GM12878 (cell line): Measurements from ENCODE around the gene SH2D3A. TPM values are rescaled to one million over a fixed set of nuclear protein-coding genes. Genes with fewer than 3 reads are reported as not detected.

Experiments used
- ATAC-seq: fragments of 200-7000 bp; cut with Tn5 transposase; 3 replicates; pipeline ENCODE4 v1.9.1; 2020; ENCODE audit warnings: mild to moderate bottlenecking, moderate library complexity
- BruUV-seq: library from RNA; stranded (reverse); fragments of 400-500 nt; replicated peaks from 2 replicates; lab custom pipeline; 2021; lab: Mats Ljungman, UMichigan
- CTCF ChIA-PET: fragments of 300-600 bp; sonication (Branson Sonifier 250); formaldehyde crosslinking; extraction: SDS; loops from one replicate; lab custom pipeline; 2021; ENCODE audit warnings: inconsistent platforms; lab: Yijun Ruan, JAX
- POLR2A ChIA-PET: fragments of 350-600 bp; formaldehyde crosslinking; extraction: SDS; loops from one replicate; lab custom pipeline; 2021; ENCODE audit warnings: inconsistent platforms; lab: Charles Lee
- RAD21 ChIA-PET: fragments of 300-600 bp; sonication (Branson Sonifier 250); formaldehyde crosslinking; loops from one replicate; lab custom pipeline; 2023; ENCODE audit warnings: antibody characterized with exemption; ENCODE audit not compliant: unreplicated experiment; lab: Charles Lee
- SMC1A ChIA-PET: fragments of 300-600 bp; sonication (Branson Sonifier 250); formaldehyde crosslinking; loops from one replicate; lab custom pipeline; 2023; ENCODE audit not compliant: unreplicated experiment, uncharacterized antibody; lab: Charles Lee
- DNase-seq: peaks from one replicate; pipeline ENCODE4 v3.0.0-alpha.2; 2011; ENCODE audit warnings: low read depth, low spot score
- FAIRE-seq: peaks from 3 replicates; lab custom pipeline; 2011; peaks lifted over from hg19 to GRCh38; lab: Jason Lieb, UNC
- H2AFZ ChIP-seq: 2 replicates; pipeline ENCODE4 v1.6.0; 2011; ENCODE audit warnings: low read depth, low read length, control low read depth; ENCODE audit not compliant: control insufficient read depth
- H3K27ac ChIP-seq: 2 replicates; pipeline ENCODE4 v1.5.1; 2011; ENCODE audit warnings: control low read depth; ENCODE audit not compliant: control insufficient read depth, insufficient read depth
- H3K27me3 ChIP-seq, 2 experiments: replicated peaks in 1 of 2; 2 replicates each; pipeline versions ENCODE4 v1.6.0 to v1.6.1; 2011; ENCODE audit warnings: low read length in 1 of 2; ENCODE audit not compliant: control insufficient read depth in 2 of 2, insufficient read depth in 2 of 2
- H3K36me3 ChIP-seq, 2 experiments: 2 replicates each; pipeline ENCODE4 v1.5.1; 2011; ENCODE audit warnings: low read length in 1 of 2; ENCODE audit not compliant: control insufficient read depth in 2 of 2, insufficient read depth in 2 of 2
- H3K4me1 ChIP-seq: 2 replicates; pipeline ENCODE4 v1.6.1; 2011; ENCODE audit warnings: mild to moderate bottlenecking, low read length, moderate library complexity, mixed read lengths; ENCODE audit not compliant: control insufficient read depth, insufficient read depth
- H3K4me2 ChIP-seq: 2 replicates; pipeline ENCODE4 v1.6.0; 2011; ENCODE audit warnings: control low read depth; ENCODE audit not compliant: control insufficient read depth, insufficient read depth
- H3K4me3 ChIP-seq: fragments of 200-600 bp; sonication (generic); 2 replicates; pipeline ENCODE4 v1.5.1; 2016
- H3K79me2 ChIP-seq: 2 replicates; pipeline ENCODE4 v1.6.0; 2011; ENCODE audit warnings: low read length; ENCODE audit not compliant: control insufficient read depth, insufficient read depth
- H3K9ac ChIP-seq: 2 replicates; pipeline ENCODE4 v1.8.0; 2011; ENCODE audit warnings: low read length, control low read depth, mixed read lengths; ENCODE audit not compliant: control insufficient read depth, insufficient read depth
- H3K9me3 ChIP-seq: replicated peaks from 3 replicates; pipeline ENCODE4 v1.5.1; 2011; ENCODE audit warnings: mild to moderate bottlenecking, low read length; ENCODE audit not compliant: control insufficient read depth, insufficient read depth
- H4K20me1 ChIP-seq: 2 replicates; pipeline ENCODE4 v1.6.0; 2011; ENCODE audit not compliant: control insufficient read depth, insufficient read depth
- CHD2 ChIP-seq: IDR thresholded peaks from 2 replicates; pipeline ENCODE4 v1.6.1; 2011; ENCODE audit warnings: low read depth, low read length, improper control_type of control experiment, borderline replicate concordance
- MEF2B ChIP-seq: fragments of 450-650 bp; IDR thresholded peaks from 2 replicates; pipeline ENCODE4 v1.6.1; 2018; ENCODE audit warnings: mild to moderate bottlenecking, moderate library complexity; ENCODE audit not compliant: partially characterized antibody, poor library complexity, severe bottlenecking
- RAD51 ChIP-seq: fragments of 450-650 bp; IDR thresholded peaks from 2 replicates; pipeline ENCODE4 v1.6.1; 2016; ENCODE audit warnings: moderate library complexity, mild to moderate bottlenecking, inconsistent platforms
- WGBS: methylation state at CpG from one replicate; pipeline ENCODE4 v1.1.6; 2016; ENCODE audit warnings: low lambda C conversion rate; ENCODE audit not compliant: insufficient replicate concordance, insufficient coverage; ENCODE audit errors: missing lambda C conversion rate; 5-methylcytosine and 5-hydroxymethylcytosine counted together
- in situ Hi-C: fragments of 300-500 bp; cut with MboI; formaldehyde crosslinking; loops from 9 replicates; pipeline ENCODE4 v1.14.3; 2018; ENCODE audit warnings: mixed read lengths
- intact Hi-C: fragments of 100-400 bp; cut with micrococcal nuclease; formaldehyde crosslinking; loops from one replicate; pipeline ENCODE4 v1.14.2; 2022; ENCODE audit not compliant: unreplicated experiment
- polyA plus RNA-seq, 11 experiments: library from polyadenylated mRNA; depleted of rRNA in 4 of 11; unstranded in 6 of 11; stranded (reverse) in 5 of 11; fragments of >200 nt; fragmentation: Nextera tagmentation in 4 of 11; fragmentation: Illumina TruSeq in 1 of 11; extraction: Ambion mirVana in 4 of 11; extraction: Trizol in 1 of 11; gene quantifications; 1 replicate in 1 of 11; 2 replicates in 10 of 11; pipeline versions ENCODE4 v1.2.1 to v1.2.3, GENCODE V29; 2011 to 2016; ENCODE audit warnings: inconsistent platforms in 2 of 11, missing spikeins in 2 of 11, low read depth in 1 of 11
- total RNA-seq, 4 experiments: library from RNA; depleted of rRNA in 3 of 4; stranded (reverse); fragments of >200 nt in 3 of 4; fragmentation: Illumina TruSeq in 1 of 4; extraction: Trizol in 1 of 4; gene quantifications; 2 replicates each; pipeline versions ENCODE4 v1.2.1 to v1.2.3, GENCODE V29; 2013 to 2021
- TF ChIP-seq, protein P1 (sequence below): IDR thresholded peaks from 2 replicates; pipeline ENCODE4 v1.6.1; 2012; ENCODE audit warnings: low read length, inconsistent platforms
- TF ChIP-seq, protein P2 (sequence below): fragments of 150-350 bp; IDR thresholded peaks from 2 replicates; pipeline ENCODE4 v1.6.1; 2016; ENCODE audit warnings: low read depth, low read length

SH2D3A gene
- total and polyA plus RNA-seq, 10 of the 15 experiments (the other 5 are each of a cell fraction or from before 2014, with no cell fraction given), result 0.77 to 24.4 (median 9.5) TPM

DNA sequence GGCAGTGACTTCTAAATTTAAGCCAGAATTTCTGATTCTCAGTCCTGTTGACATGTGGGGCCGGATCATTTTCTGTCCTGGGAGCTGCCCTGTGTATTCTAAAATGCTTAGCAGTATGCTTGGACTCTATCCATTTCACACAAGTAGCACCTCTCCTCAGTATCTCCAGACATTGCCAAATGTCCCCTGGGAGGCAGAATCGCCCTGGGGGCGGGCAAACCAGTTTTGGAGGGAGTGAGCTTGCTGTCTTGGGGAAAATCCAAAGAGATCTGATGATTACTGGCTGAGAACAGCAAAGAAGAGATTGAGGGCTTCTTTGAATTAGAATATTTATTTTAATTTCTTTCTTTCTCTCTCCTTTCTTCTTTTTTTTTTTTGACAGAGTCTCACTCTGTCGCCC is 21.7 kb upstream of the SH2D3A start:
- Histone ChIP-seq H3K36me3 (peaks cover 1 to 11% of the 10 kb centered on the region in 2 experiments; a peak in 3 of 4 replicates), H3K4me2 (no peak overlapping the region), H3K4me1 (no peaks in the 10 kb centered on the region), H3K27ac (no peak overlapping the region), H3K4me3 (no peak overlapping the region), H2AFZ (no peak overlapping the region), H4K20me1 (no peaks in the 10 kb centered on the region; the same call in 1 of the 2 replicates), H3K9ac (no peak overlapping the region), H3K79me2 (peaks cover 36% of the 10 kb centered on the region), H3K9me3 (no peaks in the 10 kb centered on the region), H3K27me3 (no peaks in the 10 kb centered on the region)
- ChIA-PET CTCF (no interaction called here), POLR2A (interaction anchor here (0.6 kb wide), 1 partner anchor 298 kb away, joined by 3 read pairs; no protein-coding TSS in a partner anchor), SMC1A (no interaction called here), RAD21 (no interaction called here)
- BruUV-seq, result no TSS peak
- DNase-seq, result no peak
- 0 out of 2 replicates have a peak, but pooled peaks have one; percentile 3 for TF ChIP-seq RAD51
- TF ChIP-seq, protein P1, sequence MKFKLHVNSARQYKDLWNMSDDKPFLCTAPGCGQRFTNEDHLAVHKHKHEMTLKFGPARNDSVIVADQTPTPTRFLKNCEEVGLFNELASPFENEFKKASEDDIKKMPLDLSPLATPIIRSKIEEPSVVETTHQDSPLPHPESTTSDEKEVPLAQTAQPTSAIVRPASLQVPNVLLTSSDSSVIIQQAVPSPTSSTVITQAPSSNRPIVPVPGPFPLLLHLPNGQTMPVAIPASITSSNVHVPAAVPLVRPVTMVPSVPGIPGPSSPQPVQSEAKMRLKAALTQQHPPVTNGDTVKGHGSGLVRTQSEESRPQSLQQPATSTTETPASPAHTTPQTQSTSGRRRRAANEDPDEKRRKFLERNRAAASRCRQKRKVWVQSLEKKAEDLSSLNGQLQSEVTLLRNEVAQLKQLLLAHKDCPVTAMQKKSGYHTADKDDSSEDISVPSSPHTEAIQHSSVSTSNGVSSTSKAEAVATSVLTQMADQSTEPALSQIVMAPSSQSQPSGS, result no peak
- no peak for TF ChIP-seq CHD2
- TF ChIP-seq, protein P2, sequence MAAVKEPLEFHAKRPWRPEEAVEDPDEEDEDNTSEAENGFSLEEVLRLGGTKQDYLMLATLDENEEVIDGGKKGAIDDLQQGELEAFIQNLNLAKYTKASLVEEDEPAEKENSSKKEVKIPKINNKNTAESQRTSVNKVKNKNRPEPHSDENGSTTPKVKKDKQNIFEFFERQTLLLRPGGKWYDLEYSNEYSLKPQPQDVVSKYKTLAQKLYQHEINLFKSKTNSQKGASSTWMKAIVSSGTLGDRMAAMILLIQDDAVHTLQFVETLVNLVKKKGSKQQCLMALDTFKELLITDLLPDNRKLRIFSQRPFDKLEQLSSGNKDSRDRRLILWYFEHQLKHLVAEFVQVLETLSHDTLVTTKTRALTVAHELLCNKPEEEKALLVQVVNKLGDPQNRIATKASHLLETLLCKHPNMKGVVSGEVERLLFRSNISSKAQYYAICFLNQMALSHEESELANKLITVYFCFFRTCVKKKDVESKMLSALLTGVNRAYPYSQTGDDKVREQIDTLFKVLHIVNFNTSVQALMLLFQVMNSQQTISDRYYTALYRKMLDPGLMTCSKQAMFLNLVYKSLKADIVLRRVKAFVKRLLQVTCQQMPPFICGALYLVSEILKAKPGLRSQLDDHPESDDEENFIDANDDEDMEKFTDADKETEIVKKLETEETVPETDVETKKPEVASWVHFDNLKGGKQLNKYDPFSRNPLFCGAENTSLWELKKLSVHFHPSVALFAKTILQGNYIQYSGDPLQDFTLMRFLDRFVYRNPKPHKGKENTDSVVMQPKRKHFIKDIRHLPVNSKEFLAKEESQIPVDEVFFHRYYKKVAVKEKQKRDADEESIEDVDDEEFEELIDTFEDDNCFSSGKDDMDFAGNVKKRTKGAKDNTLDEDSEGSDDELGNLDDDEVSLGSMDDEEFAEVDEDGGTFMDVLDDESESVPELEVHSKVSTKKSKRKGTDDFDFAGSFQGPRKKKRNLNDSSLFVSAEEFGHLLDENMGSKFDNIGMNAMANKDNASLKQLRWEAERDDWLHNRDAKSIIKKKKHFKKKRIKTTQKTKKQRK, result no peak
- TF ChIP-seq MEF2B, result no peak
- FAIRE-seq, result no peak
- in situ Hi-C loops (no loop called here), intact Hi-C loops (no loop called here)
- ATAC-seq, result no peak
- WGBS, result 98% methylated on average over 3 of the region's 4 CpGs
